ENCODE measurements around the gene SPATA22. TPM values are rescaled to one million over a fixed set of nuclear protein-coding genes. Genes with fewer than 3 reads are reported as not detected.
"Not testable (repeated sequence)": the region's sequence is repeated elsewhere in the genome, so short reads cannot be mapped to it uniquely, and the experiment has no call there.

Gene SPATA22
- total RNA-seq, 1 donor from 2014 or later: not detected

DNA sequence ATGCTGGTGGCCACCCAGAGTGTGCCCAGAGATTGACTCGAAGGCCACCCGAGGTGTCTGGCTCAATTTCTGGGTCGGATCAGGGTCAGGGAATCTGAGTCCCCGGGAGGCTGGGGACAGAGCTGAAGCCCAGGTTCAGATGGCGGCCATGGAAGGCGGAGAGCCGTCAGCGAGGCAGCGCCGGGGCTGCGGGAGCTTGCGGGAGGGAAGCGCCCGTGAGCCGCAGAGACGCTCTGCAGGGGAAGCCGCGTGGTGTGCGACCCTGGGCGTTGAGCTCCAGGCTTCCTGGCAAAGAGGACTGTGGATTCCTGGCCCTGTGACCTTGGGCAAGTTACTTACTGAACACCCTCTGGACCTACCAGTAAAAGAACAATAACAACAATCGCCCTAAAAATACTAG is 518 bp upstream of the SPATA22 start:
- no peak for DNase-seq

DNA sequence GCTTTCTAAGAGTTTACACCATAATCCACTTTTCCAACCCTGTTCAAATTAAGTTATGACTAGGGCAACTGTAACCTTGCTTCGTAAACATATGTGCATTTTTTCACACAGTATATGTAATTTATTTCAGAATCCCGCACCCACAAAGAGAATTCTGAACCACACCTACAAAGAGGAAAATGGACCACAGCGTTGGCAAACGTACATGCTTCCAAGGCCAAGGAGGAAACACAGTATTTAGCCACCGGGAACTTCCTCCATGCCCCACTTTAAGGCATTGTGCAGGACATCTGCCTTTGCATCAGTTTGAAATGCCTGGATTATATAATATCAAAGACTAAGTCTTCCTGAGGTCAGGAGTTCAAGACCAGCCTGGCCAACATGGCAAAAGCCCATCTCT is 2.1 kb downstream of the SPATA22 start:
- no peak for DNase-seq

DNA sequence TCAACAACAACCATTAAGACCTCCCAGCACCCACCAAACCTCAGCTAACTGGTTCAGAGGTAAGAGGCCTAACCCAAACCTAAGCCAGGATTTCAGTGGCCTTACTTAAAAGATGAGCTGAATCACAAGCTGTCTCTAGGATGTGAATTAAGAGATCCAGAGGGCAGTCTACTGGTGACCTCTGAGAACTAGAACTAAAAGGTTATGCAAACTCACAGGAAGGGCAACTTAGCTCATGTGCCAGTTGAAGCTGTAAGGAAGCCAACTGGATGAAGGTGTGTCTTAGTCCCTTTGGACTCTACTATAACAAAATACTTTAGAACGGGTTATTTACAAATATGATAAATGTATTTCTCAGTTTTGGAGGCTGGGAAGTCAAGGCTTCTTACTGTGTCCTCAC is 5.3 kb downstream of the SPATA22 start:
- not testable (repeated sequence) for DNase-seq

DNA sequence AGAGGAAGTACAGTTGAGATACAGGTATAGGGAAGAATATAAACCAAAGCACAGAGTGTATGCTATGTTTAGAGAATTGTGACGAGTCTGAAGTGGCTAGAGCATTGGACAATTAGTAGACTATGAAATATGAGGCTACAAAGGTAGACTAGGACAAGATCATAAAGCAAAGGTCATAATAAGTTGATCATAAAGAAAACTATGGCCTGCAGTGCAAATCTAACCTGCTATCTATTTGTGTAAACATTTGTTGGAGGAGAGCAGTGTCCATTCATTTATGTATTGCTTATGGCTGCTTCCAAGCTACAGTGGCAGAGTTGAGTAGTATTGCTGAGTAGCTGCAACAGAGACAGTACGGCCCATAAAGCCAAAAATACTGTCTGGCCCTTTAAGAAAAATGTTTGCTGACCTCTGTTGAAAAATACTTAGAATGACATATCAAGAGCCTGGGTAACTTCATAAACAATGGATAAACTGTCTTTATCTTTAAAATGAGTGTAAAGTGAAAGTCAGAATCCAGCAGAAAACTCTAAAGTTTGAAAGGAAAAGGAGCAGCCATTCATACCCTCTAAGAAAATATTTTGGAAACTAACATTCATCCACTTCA is 23.5 kb downstream of the SPATA22 start:
- no peak for DNase-seq

DNA sequence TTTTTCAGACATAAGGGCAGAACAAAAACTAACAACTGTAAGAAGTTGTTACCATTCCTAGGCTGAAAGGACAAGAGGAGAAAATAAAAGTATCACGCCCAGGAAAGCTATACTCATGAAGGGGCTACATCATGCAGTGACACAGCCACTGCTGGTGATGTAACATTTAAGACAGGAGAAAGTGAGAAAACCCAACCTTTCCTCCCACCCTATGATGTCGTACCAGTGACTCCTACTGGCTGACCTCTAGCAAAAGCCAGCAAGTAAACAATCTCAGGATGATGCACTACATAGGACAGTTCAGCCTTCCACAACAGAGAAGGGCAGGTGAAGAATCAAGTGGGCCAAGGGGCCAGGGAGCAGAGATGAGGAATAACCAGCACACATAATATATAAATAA is 24.0 kb downstream of the SPATA22 start:
- DNase-seq: no peak

DNA sequence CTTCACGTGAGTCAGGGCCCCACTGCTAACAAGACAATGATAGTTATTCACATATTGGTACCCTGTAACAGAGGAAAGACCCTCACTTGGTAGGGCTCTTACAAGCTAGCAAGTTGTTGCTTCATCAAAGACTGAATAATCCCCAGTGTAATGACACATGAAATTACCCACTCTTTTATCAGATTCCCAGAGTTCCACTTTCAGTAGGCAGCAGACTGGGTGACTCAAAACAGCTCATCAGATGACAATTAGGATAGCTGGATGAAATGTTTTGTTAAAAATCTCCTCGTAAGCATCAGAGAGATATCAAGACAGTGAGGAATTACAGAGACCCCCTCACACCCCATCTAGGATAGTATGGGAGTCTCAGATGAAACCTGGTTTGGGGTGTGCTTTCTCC is 31.2 kb downstream of the SPATA22 start:
- no peak for DNase-seq

DNA sequence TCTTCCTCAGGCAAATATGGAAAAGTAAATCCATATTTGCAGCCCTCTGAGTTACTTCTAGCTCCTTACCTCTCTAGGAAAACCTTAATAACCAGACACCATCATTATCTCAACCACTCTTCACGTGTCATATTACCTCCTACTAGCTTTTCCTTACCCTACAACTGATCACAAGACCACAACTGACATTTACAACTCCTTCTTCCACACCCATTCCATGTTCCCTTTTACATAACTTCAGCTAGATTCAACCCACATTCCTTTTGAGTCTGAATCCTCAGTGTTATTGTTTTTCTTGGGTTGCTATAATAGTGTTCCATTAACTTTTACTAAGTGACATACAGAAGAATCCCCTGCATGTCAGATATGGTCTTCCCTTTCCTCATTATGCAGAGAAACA is 33.3 kb downstream of the SPATA22 start:
- DNase-seq: no peak

DNA sequence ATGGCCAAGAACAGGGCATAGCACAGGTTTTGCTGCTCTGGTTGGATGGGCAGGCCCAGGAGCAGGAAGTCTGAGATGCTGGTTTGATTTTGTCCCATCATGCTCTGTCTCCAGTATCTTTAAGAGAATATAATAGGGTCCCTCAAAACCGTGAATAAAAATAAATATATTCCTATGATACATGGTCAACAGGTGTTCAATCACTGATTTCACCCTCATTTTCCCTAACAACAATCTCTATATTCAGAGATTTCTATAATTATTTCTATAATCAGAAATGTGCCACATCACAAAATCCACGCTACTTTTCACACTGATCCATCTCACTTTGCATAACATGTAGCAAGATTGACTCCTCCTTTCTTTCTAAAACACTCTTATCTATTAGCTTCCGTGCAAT is 37.9 kb downstream of the SPATA22 start, which contains the start of gene OR1E2:
Gene OR1E2, minus strand, starts transcription at position 101 of the 400 bp plus-strand sequence. Its CDS starts 0 bp downstream, at position 101.
- DNase-seq: no peak

DNA sequence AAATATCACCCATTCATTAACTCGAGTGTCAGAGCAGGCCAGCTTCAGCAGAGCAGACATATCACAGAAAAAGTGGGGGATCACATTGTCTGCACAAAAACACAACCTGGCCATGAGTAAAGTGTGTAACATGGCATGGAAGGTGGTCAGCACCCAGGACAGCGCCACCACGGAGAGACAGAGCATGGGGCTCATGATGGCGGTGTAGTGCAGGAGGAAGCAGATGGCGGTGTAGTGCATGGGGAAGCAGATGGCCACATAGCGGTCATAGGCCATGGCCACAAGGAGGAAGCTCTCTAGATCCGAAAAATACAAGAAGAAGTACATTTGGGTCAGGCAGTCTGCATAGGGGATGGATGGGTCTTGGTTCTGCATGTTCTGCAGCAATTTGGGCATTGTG is 38.4 kb downstream of the SPATA22 start:
- peak; percentile 5 for DNase-seq

DNA sequence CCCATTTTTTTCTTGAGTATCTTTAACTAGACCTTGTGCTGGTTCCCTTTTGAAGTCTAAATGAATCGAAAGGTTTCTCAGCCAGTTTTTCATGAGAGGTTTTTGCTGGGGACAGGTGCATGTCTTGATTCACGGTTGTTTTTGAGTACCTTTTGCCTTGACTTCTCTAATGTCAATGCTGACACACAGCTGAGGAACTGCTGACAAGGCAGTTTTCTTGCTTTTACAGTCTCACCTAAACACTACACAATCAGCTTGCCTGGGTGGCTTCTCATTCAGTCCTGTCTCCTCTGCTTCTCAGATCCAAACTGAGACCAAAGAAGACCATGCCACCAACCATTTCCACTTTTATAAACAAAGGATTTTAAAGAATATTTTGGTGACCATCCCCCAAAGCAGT is 53.4 kb downstream of the SPATA22 start:
- no peak for DNase-seq

DNA sequence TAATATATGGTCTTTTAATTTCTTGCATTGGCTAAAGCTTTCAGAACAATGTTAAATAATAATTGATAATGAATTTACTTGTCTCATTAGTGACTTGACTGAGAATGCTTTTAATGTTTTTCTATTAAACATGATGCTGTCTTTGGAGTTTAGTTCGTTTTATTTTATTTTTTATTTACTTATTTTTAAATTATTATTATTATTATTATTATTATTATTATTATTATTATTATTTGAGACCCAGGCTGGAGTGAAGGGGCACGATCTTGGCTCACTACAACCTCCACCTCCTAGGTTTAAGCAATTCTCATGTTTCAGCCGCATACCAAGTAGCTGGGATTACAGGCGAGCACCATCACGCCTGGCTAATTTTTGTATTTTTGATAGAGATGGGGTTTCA is 56.0 kb downstream of the SPATA22 start:
- no peak for DNase-seq

DNA sequence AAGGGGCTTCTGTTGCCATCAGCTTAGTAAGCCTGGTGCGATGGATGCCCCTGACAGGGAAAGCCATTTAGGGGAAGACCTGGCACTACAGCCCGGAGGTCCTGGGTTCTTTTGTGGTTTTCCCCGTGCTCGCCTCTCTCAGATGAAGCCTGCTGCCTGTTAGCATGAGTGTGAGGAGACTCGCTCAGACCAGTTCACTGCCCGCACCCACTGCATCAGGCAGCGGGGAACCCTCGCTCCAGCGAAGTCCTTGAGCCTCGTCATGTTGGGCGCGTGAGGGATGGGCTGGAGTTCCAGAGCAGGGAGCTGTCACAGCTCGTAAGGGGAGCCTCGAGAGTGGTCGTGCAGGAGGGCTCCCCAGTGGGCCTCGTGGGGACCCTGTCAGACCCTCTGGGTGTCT is 59.4 kb downstream of the SPATA22 start:
- DNase-seq: not testable (repeated sequence)

DNA sequence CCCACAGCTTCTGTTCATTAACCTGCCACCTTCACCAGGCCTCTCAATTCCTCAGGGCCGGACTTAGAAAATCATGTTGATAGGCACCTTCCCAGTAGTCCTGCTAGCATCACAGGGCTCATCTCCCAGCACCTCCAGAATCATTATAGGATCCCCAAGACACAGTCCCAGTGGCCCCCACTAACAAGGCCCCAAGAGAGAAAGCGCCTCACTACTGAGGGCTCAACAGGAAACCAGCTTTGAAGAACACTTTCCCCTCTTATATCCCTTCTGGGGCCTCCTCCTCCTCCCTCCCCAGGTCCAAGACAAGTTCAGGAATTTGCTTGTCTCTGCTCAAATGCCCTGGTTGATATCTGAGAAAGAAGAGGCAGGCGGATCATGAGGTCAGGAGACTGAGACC is 60.5 kb downstream of the SPATA22 start, which contains the start of gene OR3A3:
Gene OR3A3, plus strand, starts transcription at position 301 of the 400 bp plus-strand sequence.
- DNase-seq: no peak

DNA sequence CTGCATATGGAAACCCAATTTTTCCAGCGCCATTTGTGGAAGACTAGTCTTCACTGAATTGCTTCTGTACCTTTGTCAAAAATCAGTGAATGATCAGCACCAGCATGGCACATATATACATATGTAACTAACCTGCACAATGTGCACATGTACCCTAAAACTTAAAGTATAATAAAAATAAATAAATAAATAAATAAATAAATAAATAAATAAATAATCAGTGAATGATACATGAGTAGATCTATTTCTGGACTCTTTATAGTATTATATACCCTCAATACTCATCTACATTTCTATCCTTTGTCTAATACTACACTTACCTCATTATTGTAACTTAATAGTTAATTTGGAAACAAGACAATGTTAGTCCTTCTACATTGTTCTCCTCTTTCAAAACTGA is 67.8 kb downstream of the SPATA22 start:
- not testable (repeated sequence) for DNase-seq

DNA sequence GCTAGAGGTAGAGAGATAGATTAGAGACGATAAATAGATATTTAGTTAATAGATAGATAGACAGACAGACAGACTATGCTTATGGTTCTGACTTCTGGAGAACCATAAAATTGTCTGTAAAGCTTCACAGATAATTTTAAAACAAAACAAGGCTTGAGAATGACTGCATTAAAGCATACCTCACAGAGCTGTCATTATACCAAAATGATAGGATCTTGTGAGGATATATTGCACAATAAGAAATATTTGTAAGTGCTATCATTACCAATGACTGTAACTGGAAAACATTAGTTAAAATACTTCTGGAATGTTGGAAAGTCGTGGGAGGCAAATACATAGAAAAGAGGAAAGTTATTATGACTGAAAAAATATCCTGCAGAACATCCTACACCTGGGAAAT is 69.8 kb downstream of the SPATA22 start:
- DNase-seq: no peak

DNA sequence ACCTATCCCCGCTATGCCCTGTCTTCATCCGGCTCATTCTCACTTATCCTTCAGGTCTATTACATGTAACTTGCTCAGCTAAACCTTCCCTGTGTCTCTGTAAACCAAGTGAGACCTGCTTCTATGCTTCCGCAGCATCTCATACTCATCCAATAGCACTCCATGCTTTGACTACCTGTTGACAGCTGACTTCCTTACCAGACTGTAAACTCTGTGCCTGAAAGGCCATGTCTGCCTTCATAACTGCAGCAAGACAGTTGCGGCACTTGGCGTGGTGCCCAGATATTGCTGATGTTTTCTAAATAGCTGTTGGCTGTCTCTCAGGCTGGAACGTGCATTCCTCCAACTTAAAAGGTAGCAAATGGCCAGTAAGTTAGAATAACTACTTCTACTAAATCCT is 71.6 kb downstream of the SPATA22 start:
- DNase-seq: peak; percentile 7

DNA sequence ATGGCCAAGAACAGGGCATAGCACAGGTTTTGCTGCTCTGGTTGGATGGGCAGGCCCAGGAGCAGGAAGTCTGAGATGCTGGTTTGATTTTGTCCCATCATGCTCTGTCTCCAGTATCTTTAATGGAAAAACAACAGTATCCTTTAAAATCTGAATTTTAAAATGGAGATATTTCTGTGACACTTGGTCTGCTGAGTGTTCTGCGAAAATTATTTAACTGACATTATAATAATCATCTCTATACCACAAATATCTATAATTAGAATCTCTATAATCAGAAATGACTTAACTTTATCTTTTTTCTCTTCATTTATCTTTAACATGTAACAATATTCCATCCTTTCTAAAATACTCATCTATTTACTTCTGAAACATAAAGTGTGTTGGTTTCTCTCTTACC is 73.3 kb downstream of the SPATA22 start, which contains the start of gene OR1E1:
Gene OR1E1, minus strand, starts transcription at position 101 of the 400 bp plus-strand sequence. Its CDS starts 0 bp downstream, at position 101.
- DNase-seq: no peak

DNA sequence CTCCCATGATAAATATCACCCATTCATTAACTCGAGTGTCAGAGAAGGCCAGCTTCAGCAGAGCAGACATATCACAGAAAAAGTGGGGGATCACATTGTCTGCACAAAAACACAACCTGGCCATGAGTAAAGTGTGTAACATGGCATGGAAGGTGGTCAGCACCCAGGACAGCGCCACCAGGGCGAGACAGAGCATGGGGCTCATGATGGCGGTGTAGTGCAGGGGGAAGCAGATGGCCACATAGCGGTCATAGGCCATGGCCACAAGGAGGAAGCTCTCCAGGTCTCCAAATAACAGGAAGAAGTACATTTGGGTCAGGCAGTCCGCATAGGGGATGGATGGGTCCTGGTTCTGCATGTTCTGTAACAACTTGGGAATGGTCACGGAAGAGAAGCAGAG is 73.8 kb downstream of the SPATA22 start:
- not testable (repeated sequence) for DNase-seq

Other genes starting within 250 kb of the SPATA22 start
- 0.72 TPM for gene OR3A1, start 173.5 kb downstream of the SPATA22 start, total RNA-seq
- 0.31 TPM for gene OR3A2, start 85.5 kb downstream of the SPATA22 start, total RNA-seq
- gene OR1E1, start 73.4 kb downstream of the SPATA22 start, total RNA-seq: not detected
- gene OR3A3, start 60.4 kb downstream of the SPATA22 start, total RNA-seq: not detected
- gene OR1E2, start 38.0 kb downstream of the SPATA22 start, total RNA-seq: not detected
- gene ASPA, start 4.2 kb upstream of the SPATA22 start, total RNA-seq: 4.4 TPM
- 1.8 TPM for gene TRPV3, start 86.0 kb upstream of the SPATA22 start, total RNA-seq
- 8.2 TPM for gene TRPV1, start 137.6 kb upstream of the SPATA22 start, total RNA-seq
- 15.3 TPM for gene SHPK, start 164.4 kb upstream of the SPATA22 start, total RNA-seq
- gene CTNS, start 164.9 kb upstream of the SPATA22 start, total RNA-seq: 14.7 TPM
- 53.7 TPM for gene TAX1BP3, start 196.8 kb upstream of the SPATA22 start, total RNA-seq
- 14.7 TPM for gene EMC6, start 197.0 kb upstream of the SPATA22 start, total RNA-seq
- 13.5 TPM for gene P2RX5, start 224.3 kb upstream of the SPATA22 start, total RNA-seq

Data from tongue (tissue), 2 donors.